ENCODE results near the gene ICE1.

- TF ChIP-seq CTCF (IDR thresholded peaks at IDR 0.05; ENCODE audit: insufficient read depth, low read length) (no peak), SPI1 (IDR thresholded peaks at IDR 0.05; ENCODE audit: borderline replicate concordance, low read depth) (no peak), REST (IDR thresholded peaks at IDR 0.05; ENCODE audit: insufficient replicate concordance, low read depth) (no peak), GABPA (IDR thresholded peaks at IDR 0.05; ENCODE audit: low read depth) (no peak), POLR2AphosphoS5 (IDR thresholded peaks at IDR 0.05; ENCODE audit: low read depth) (no peak)
These were observed 114.4 kb downstream of the ICE1 start for GRCh38 chr5:5536871-5537270.

All from HL-60 (cell line).